ENCODE data around the gene KCNQ1.

KCNQ1 gene

GRCh38 chr11:2853997-2854560 is 409.3 kb downstream of the KCNQ1 start:
- Histone ChIP-seq H4K20me1 (ENCODE audit: low read depth, low read length) (no peaks in the 10 kb centered on the region), H3K9me2 (replicated peaks; ENCODE audit: insufficient read depth, low read length) (no peaks in the 10 kb centered on the region), H3K36me3 (ENCODE audit: low read length) (no peaks in the 10 kb centered on the region), H3K9me3 (ENCODE audit: insufficient read depth, low read length) (no peaks in the 10 kb centered on the region), H3K27ac (ENCODE audit: low read depth, low read length) (no peak overlapping the region), H3F3A (ENCODE audit: insufficient read depth) (no peaks in the 10 kb centered on the region), H3K27me3 (ENCODE audit: low read length) (no peaks in the 10 kb centered on the region), H2AFZ (ENCODE audit: low read depth, low read length, severe bottlenecking) (no peak overlapping the region), H3K4me3 (ENCODE audit: insufficient read depth, low read length, poor library complexity, severe bottlenecking) (no peak overlapping the region), H3K9ac (ENCODE audit: low read length) (no peak overlapping the region), H3K4me2 (ENCODE audit: low read depth, low read length, poor library complexity, severe bottlenecking) (no peak overlapping the region), H3K79me2 (ENCODE audit: insufficient read depth, low read length) (no peaks in the 10 kb centered on the region)
- TF ChIP-seq CTCF (IDR thresholded peaks at IDR 0.05; ENCODE audit: insufficient read depth, low read length, poor library complexity, severe bottlenecking) = no peak
- no peak for TF ChIP-seq EZH2phosphoT487 (conservative IDR thresholded peaks at IDR 0.05; ENCODE audit: low read length)

- Histone ChIP-seq H3K9me2 (replicated peaks; ENCODE audit: insufficient read depth, low read length) (no peaks in the 10 kb centered on the region), H3K4me3 (ENCODE audit: insufficient read depth, low read length, poor library complexity, severe bottlenecking) (no peak overlapping the region), H3K9me3 (ENCODE audit: insufficient read depth, low read length) (no peaks in the 10 kb centered on the region), H3K79me2 (ENCODE audit: insufficient read depth, low read length) (no peaks in the 10 kb centered on the region), H4K20me1 (ENCODE audit: low read depth, low read length) (no peaks in the 10 kb centered on the region), H3K9ac (ENCODE audit: low read length) (no peak overlapping the region), H3K27me3 (ENCODE audit: low read length) (no peaks in the 10 kb centered on the region), H3K36me3 (ENCODE audit: low read length) (no peaks in the 10 kb centered on the region), H3K4me2 (ENCODE audit: low read depth, low read length, poor library complexity, severe bottlenecking) (no peak overlapping the region), H2AFZ (ENCODE audit: low read depth, low read length, severe bottlenecking) (no peak overlapping the region), H3K27ac (ENCODE audit: low read depth, low read length) (no peak overlapping the region), H3F3A (ENCODE audit: insufficient read depth) (no peaks in the 10 kb centered on the region)
- TF ChIP-seq EZH2phosphoT487 (conservative IDR thresholded peaks at IDR 0.05; ENCODE audit: low read length) (no peak), CTCF (IDR thresholded peaks at IDR 0.05; ENCODE audit: insufficient read depth, low read length, poor library complexity, severe bottlenecking) (no peak)
Measured at GRCh38 chr11:2855162-2855561, 410.4 kb downstream of the KCNQ1 start.

DNA sequence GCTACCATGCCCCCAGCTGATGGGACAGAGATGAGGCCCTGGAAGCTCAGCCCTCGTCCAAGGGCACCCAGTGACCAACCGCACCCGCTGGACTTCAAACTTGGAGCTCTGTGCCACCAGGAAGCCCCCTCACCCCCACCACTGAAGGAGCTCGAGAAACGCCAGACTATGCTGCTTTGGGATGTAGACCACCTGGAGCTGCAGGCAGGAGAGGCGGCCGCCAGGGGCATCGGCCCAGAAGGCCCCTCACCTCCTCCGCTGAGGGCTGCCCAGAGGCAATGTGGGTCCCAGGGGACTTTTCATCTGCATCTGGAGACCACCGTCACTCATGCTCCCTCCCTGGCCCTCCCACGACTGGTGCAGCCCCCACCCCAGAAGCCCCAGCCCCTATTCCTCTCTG is 412.5 kb downstream of the KCNQ1 start:
- H3K4me2 ChIP-seq (ENCODE audit: low read depth, low read length, poor library complexity, severe bottlenecking) = no peak overlapping the region
- no peak overlapping the region for H3K4me3 ChIP-seq (ENCODE audit: insufficient read depth, low read length, poor library complexity, severe bottlenecking)
- H3K79me2 ChIP-seq (ENCODE audit: insufficient read depth, low read length) = no peaks in the 10 kb centered on the region
- H3K27ac ChIP-seq (ENCODE audit: low read depth, low read length) = no peak overlapping the region
- H4K20me1 ChIP-seq (ENCODE audit: low read depth, low read length) = no peaks in the 10 kb centered on the region
- H3F3A ChIP-seq (ENCODE audit: insufficient read depth) = no peaks in the 10 kb centered on the region
- TF ChIP-seq CTCF (IDR thresholded peaks at IDR 0.05; ENCODE audit: insufficient read depth, low read length, poor library complexity, severe bottlenecking) = no peak
- TF ChIP-seq EZH2phosphoT487 (conservative IDR thresholded peaks at IDR 0.05; ENCODE audit: low read length) = no peak
- no peaks in the 10 kb centered on the region for H3K36me3 ChIP-seq (ENCODE audit: low read length)
- no peak overlapping the region for H2AFZ ChIP-seq (ENCODE audit: low read depth, low read length, severe bottlenecking)
- no peaks in the 10 kb centered on the region for H3K9me3 ChIP-seq (ENCODE audit: insufficient read depth, low read length)
- H3K9me2 ChIP-seq (replicated peaks; ENCODE audit: insufficient read depth, low read length) = no peaks in the 10 kb centered on the region
- no peak overlapping the region for H3K9ac ChIP-seq (ENCODE audit: low read length)
- no peaks in the 10 kb centered on the region for H3K27me3 ChIP-seq (ENCODE audit: low read length)
